ENCODE data around the gene HNRNPA1L2.
"Not testable (repeated sequence)": the region's sequence is repeated elsewhere in the genome, so short reads cannot be mapped to it uniquely, and the experiment has no call there.

The HNRNPA1L2 gene

GRCh38 chr13:52685806-52686205, 43.6 kb downstream of the HNRNPA1L2 start:
- not testable (repeated sequence) for H3K9me3 ChIP-seq (ENCODE audit: control insufficient read depth in 2 of 2, low read length in 2 of 2); H3K4me1 ChIP-seq (ENCODE audit: control insufficient read depth, insufficient read depth, low read length); H3K9ac ChIP-seq (ENCODE audit: low read length in 2 of 2); H3K4me3 ChIP-seq (ENCODE audit: low read length in 2 of 2); H3K27me3 ChIP-seq (ENCODE audit: control insufficient read depth in 1 of 2, insufficient read depth in 2 of 2, low read length in 2 of 2); H3K27ac ChIP-seq (ENCODE audit: low read length)
- H3K36me3 ChIP-seq (ENCODE audit: control insufficient read depth in 2 of 2, insufficient read depth in 2 of 2, low read length in 2 of 2): peaks cover 16% of the 10 kb centered on the region in 2 donors

GRCh38 chr13:52686376-52686775, 44.1 kb downstream of the HNRNPA1L2 start:
- no peak overlapping the region for H3K4me3 ChIP-seq (ENCODE audit: low read length in 2 of 2)
- H3K36me3 ChIP-seq (ENCODE audit: control insufficient read depth in 2 of 2, insufficient read depth in 2 of 2, low read length in 2 of 2): peaks cover 14 to 19% of the 10 kb centered on the region in 2 donors
- H3K27me3 ChIP-seq (ENCODE audit: control insufficient read depth in 1 of 2, insufficient read depth in 2 of 2, low read length in 2 of 2): no peaks in the 10 kb centered on the region
- no peak overlapping the region for H3K9ac ChIP-seq (ENCODE audit: low read length in 2 of 2)
- no peak overlapping the region for H3K27ac ChIP-seq (ENCODE audit: low read length)
- H3K4me1 ChIP-seq (ENCODE audit: control insufficient read depth, insufficient read depth, low read length): no peaks in the 10 kb centered on the region
- no peaks in the 10 kb centered on the region for H3K9me3 ChIP-seq (ENCODE audit: control insufficient read depth in 2 of 2, low read length in 2 of 2)

All from stomach smooth muscle (tissue), 2 donors.